Kidney capillary endothelial cell (primary cell): Measurements from ENCODE around the gene DNAJB9.

Source experiments
- DNase-seq: peaks from one replicate; pipeline ENCODE4 v3.0.0-alpha.2; 2018; ENCODE audit warnings: low spot score

DNAJB9 gene

DNA sequence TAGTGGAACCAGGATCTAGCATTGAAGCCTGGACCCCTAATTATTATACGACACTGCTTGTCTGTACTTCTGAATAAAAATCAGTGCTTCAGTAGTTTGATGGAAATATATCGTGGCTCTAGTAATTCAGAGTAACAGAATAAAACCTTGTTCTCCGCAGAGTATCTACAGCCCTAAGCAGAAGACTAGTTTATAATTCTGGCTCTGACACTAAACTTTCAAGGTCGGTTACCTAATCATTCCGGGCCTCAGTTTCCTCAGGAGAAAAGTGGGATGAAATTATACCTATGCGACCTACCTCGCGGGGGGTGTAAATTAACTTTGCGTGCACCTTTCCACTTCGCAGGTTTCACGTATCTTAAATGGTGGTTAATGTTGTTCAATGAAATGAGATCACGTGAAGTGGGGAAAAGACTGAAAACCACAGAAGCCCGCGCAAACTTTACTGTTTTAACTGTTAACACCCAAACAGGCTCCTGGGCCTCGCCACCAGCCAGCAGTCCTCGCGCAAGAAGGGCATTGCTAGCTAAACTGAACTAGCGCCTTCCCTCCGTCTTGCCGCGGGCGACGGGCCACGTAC lies 783 bp upstream of the DNAJB9 start:
- no peak for DNase-seq

DNA sequence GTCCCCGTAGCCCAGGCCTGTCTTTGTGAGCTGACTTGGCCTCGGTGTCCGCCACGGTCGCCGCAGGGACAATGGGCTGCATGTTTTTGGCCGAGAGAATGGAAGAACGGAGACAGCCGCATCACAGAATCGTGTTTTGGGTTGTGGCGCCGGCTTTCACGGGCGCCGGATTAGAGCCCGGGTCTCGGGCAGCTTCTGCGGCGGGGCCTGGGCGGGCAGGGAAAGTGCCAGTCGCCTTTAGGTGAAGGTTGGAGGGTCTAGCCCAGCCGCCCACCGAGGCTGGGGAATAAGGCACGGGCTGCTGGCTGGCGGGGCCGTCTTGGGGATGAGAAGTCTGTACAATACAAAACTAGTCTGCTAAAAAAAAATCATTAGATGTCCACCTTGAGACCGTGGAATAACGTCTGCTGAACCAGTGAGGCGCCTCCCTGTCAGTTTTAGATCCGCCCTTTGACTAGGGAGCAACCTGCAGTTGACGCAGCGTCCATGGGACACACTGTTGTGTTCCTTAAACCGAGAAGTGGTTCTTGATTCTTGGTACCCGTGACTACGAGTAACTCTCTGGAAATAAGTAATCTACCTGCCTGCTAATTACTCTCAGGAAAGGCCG lies 577 bp downstream of the DNAJB9 start:
- peak; percentile 26 for DNase-seq

DNA sequence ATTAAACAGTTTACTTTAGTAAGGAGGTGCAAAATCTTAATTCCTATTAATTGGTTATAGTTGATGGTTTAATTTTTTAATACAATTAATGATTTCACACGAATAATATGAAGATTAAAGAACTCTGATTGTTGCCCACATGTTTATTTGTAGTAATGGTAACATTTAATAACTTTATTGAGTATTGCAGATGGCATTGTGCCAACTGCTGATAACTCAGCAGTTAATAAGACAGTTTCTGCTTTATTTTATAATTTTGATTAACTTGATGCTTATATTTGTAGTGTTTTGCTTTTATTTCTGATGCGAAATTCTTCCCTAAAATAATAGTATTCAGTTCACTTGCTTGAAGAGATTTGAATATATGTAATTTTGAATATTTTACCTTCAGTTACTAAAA lies 2.8 kb downstream of the DNAJB9 start:
- DNase-seq = no peak

DNA sequence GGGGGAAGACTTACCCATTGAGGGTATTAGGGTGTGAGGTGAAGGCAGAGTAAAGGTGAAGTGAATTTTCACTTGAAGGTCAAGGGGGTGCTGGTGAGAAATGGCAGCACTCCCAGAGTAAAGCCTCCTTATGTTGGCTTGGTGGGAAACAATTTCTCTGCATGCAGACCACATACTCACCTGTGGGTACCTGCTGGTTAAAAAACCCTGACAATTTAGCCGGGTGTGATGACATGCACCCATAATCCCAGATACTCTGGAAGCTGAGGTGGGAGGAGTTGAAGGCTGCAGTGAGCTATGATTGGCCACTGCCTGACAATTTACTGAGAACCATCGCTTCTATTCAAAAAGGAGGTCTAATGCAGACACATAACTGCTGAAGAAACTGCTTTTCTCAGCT lies 5.5 kb downstream of the DNAJB9 start:
- DNase-seq = no peak

- DNase-seq = no peak
Observed at GRCh38 chr7:108576116-108576515, 6.4 kb downstream of the DNAJB9 start.

- no peak for DNase-seq
Observed at GRCh38 chr7:108578937-108579336, 9.3 kb downstream of the DNAJB9 start.

- no peak for DNase-seq
Observed at GRCh38 chr7:108580298-108580697, 10.6 kb downstream of the DNAJB9 start.

- no peak for DNase-seq
Observed at GRCh38 chr7:108581655-108582491, 12.2 kb downstream of the DNAJB9 start.

GRCh38 chr7:108584211-108584610 lies 14.5 kb downstream of the DNAJB9 start:
- no peak for DNase-seq

DNA sequence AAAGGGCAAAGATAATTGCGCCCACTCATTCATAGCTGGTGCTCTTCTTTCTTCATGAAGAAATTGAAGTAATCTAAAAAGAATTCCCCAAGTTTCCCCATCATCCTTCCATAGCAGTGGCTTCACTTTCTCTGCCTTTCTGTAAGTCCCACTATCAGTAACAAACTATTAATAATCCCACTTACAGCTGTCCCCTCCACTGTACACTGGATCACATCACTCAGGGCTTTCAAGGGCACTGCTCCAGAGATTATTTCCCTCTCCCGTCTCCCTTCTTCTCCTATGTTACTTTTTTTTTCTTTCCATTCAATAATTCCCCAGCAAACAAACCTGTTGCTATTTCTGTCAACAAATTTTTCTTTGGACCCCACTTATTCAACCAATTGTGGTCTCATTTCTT lies 16.2 kb downstream of the DNAJB9 start:
- DNase-seq = no peak

DNA sequence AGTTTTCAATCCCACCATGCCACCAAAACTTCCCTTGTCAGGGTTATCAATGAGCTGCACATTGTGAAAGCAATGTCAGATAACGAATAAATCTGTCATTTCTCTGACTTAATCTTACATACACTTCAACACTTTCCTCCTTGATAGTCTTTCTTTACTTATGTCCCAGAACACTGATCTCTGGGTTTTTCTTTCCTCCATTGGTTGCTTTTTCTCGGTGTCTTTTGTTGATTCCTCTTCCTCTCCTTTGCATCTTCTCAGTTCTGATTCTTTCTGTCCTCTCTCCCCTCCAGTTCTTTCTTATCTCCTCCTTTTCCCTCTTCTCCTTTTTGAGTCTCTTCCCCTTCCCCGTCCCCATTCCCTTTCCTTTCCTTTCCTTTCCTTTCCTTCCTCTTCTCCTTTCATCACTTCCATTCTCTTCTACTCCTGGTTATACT lies 16.6 kb downstream of the DNAJB9 start:
- DNase-seq = no peak

DNA sequence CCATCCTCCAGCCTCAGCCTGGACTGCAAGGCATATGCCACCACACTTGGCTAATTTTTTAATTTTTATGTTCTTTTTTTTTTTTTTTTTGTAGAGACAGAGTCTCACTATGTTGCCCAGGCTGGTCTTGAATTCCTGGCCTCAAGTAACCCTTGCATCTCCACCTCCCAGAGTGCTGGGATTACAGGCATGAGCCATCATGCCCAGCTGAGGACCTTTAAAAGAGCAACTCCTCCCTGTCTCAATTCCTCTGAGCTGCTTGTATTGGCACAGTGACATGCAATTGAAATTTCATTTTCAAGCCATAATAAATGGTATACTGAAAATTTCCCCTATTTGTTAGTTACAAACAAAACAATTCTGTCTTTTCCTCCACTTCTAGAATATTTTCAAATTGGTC lies 19.5 kb downstream of the DNAJB9 start:
- DNase-seq = no peak

DNA sequence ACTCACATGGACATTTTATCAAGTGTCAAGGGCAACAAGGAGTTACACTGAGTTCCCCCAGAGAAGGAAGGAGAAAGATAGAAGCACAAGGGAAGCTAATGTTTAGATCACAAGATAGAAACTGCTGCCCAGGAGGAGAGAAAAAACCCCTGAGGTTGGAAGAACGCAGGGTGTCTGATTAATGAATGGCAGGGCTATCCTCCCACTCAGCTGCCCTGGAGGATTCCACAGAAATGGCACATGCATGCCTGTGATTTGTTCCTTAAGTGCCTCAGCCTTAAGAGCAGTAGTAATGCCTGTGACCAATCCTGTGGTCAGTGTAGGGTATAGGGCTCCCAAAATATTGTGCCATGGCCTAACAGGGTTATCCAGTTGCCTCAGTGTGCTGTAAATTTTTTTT lies 20.2 kb downstream of the DNAJB9 start:
- no peak for DNase-seq

GRCh38 chr7:108590606-108591005 lies 20.9 kb downstream of the DNAJB9 start:
- DNase-seq = no peak

DNA sequence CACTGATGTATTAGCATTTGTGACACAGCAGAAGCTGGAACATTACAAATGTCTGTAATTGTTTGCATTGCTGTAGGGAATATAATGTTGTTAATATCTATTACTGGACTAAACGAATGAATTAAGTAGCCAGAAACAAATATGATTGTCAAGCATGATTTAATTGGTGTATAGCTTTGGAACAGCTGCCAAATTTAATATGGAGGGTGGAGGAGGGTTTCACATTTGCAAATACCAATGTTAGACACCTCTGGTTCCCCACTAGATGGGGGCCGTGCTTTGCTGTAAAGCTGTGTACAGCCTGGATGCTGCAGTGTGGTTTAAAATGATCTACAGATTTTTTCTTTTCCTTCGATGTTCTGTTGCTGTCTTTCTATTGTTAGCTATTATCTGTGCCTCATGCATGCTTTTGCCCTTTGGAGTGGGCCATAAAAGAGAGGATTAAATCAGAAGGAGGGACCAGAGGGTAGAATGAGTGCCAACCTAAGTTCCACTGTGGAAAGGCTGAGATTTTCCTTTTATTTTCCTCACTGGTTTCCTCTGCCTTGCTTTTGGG lies 23.1 kb downstream of the DNAJB9 start:
- no peak for DNase-seq

DNA sequence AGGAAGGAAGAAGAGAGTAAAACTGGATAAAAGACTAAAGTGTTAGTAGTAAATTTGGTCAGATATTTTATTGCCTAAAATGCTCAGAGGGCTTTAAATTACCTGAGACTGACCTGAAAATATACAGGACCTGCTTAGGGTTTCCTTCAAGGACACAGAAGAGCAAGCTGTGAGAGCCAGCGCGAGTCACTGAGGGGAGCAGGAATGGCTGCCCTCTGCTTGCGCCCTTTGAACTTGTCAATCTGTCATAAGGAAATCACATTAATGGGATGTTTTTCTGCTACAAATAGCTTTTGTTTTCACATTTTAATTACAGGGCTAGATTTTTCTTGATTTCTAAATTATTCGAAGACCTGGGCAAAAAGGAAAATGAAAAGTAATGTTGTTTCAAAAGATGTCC lies 26.9 kb downstream of the DNAJB9 start:
- no peak for DNase-seq

DNA sequence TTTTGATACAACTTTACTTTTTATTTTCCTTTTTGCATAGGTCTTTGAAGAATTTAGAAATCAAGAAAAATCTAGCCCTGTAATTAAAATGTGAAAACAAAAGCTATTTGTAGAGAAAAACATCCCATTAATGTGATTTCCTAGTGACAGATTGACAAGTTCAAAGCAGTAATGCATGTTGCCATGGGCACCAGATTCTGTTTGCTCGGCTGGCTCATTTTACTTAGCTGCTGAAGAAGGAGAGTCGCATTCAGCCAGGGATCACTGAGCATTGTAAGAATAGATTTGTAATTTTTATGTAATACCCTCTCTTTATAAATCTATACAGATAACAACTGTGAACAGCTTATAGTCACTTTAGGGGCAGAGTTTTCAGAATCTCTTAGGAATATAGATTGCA lies 28.5 kb downstream of the DNAJB9 start:
- no peak for DNase-seq

GRCh38 chr7:108598914-108599580 lies 29.4 kb downstream of the DNAJB9 start:
- no peak for DNase-seq

DNA sequence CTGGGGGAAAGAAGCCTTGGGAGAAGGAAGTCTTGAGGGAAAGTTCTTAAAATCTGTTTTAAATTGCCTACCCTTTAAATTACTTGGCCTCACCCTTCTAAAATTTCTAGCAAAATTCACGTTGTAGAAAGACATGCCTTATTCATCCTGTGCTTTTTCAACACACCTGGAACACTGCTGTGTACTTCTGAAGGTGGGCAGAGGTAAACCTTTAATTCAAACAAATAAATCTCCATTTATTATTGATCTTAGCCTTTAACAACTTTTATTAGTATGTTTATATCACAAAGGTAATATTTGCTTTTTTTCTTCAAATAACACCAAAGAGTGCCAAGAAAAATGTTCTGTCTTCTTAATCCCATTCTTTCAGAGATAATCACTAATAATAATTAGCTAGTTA lies 30.7 kb downstream of the DNAJB9 start:
- DNase-seq = no peak

- DNase-seq = no peak
Observed at GRCh38 chr7:108603656-108604306, 34.1 kb downstream of the DNAJB9 start.

DNA sequence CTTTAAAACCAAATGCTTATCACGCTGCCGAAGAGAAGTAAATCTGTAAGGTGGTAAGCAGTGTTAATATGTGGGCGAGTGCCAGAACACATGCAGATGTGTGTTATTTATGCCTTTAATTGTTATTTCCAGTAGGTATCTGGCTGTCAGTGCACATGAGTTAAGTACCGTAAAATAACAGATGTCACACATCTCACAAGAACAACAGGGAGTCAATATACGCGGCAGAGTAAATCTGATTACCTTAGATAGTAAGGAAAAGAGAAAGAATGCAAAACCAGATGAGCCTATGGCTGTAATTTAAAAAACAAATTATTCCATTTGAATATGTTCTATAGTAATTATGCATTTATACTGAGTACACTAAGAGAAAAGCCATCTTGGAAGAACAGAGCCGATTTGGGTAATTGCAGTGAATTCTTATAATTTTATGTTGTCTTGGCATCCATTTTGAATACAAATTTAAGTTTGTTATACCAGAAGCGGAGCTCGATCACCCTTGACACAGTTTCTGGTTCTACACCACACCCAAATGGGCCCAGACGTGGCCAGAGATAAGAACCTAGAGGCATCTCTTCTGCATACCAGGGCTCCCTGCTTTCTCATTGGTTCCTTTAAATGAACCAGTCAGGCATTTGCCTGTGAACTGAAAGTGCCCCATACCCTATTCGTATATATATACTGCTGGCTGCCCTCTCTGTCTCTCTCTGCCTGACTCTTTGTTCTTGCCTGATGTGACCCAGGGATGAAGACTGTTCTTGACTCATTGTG lies 34.8 kb downstream of the DNAJB9 start:
- no peak for DNase-seq
